K562 (cell line): ENCODE data around the gene AGPAT1. TPM values are rescaled to one million over a fixed set of nuclear protein-coding genes. Genes with fewer than 3 reads are reported as not detected.
A peak's percentile ranks its signal among the peaks of the same experiment; 100 is the strongest.

ENCODE experiments used
- ATF6 ChIP-seq: sonication (generic); formaldehyde crosslinking; IDR thresholded peaks from 2 replicates; pipeline ENCODE4 v1.4.0; 2020; ENCODE audit warnings: mild to moderate bottlenecking, missing genetic modification reagents
- CREB1 ChIP-seq, 2 experiments: sonication (generic) in 1 of 2; formaldehyde crosslinking in 1 of 2; IDR thresholded peaks; 2 replicates each; pipeline versions ENCODE4 v1.6.1 to v1.8.0; 2012 to 2022; ENCODE audit warnings: inconsistent platforms in 1 of 2, mild to moderate bottlenecking in 1 of 2, missing genetic modification reagents in 1 of 2, moderate library complexity in 1 of 2
- CTBP1 ChIP-seq: fragments of 450-650 bp; IDR thresholded peaks from 2 replicates; pipeline ENCODE4 v1.6.1; 2016; ENCODE audit warnings: borderline replicate concordance
- DEAF1 ChIP-seq: fragments of 450-650 bp; formaldehyde crosslinking; IDR thresholded peaks from 2 replicates; pipeline ENCODE4 v1.4.0; 2020; ENCODE audit warnings: mild to moderate bottlenecking, moderate library complexity
- EP300 ChIP-seq: IDR thresholded peaks from 2 replicates; pipeline ENCODE4 v1.6.1; 2012; ENCODE audit warnings: low read length, improper control_type of control experiment
- ETV5 ChIP-seq: sonication (generic); formaldehyde crosslinking; IDR thresholded peaks from 2 replicates; pipeline ENCODE4 v1.4.0; 2020; ENCODE audit warnings: low read depth, mild to moderate bottlenecking, missing genetic modification reagents
- GABPA ChIP-seq: fragments of 200-800 bp; sonication (Bioruptor generic); conservative IDR thresholded peaks from 2 replicates; pipeline ENCODE4 v1.6.1; 2016; ENCODE audit warnings: low read depth, missing genetic modification characterization, missing compliant biosample characterization
- HDGF ChIP-seq: fragments of 450-650 bp; IDR thresholded peaks from 2 replicates; pipeline ENCODE4 v1.6.1; 2016
- MXD1 ChIP-seq: fragments of 250-450 bp; sonication (Bioruptor Pico); IDR thresholded peaks from 2 replicates; pipeline ENCODE4 v1.8.0; 2021; ENCODE audit warnings: borderline replicate concordance, mild to moderate bottlenecking, moderate library complexity; ENCODE audit not compliant: poor library complexity, severe bottlenecking
- NR3C1 ChIP-seq: sonication (generic); formaldehyde crosslinking; IDR thresholded peaks from 2 replicates; pipeline ENCODE4 v1.8.1; 2022; ENCODE audit warnings: missing genetic modification reagents
- RBM34 ChIP-seq: fragments of 200-400 bp; formaldehyde crosslinking; IDR thresholded peaks from 2 replicates; pipeline ENCODE4 v1.6.1; 2018; ENCODE audit warnings: low read length, borderline replicate concordance; ENCODE audit not compliant: insufficient read depth
- SPI1 ChIP-seq: IDR thresholded peaks from 2 replicates; pipeline ENCODE4 v1.6.1; 2011; ENCODE audit warnings: low read depth, low read length, control low read depth, borderline replicate concordance
- TAL1 ChIP-seq: fragments of 450-650 bp; IDR thresholded peaks from 2 replicates; pipeline ENCODE4 v1.6.1; 2016; ENCODE audit warnings: mild to moderate bottlenecking
- ZNF407 ChIP-seq: fragments of 450-650 bp; IDR thresholded peaks from 2 replicates; pipeline ENCODE4 v1.6.1; 2016; ENCODE audit warnings: low read depth
- polyA plus RNA-seq, 8 experiments: library from polyadenylated mRNA; depleted of rRNA in 4 of 8; stranded (reverse) in 5 of 8; unstranded in 3 of 8; fragments of >200 nt; fragmentation: Nextera tagmentation in 2 of 8; fragmentation: Illumina TruSeq in 1 of 8; extraction: Ambion mirVana in 2 of 8; extraction: Trizol in 1 of 8; gene quantifications; 2 replicates each; pipeline versions ENCODE4 v1.2.1 to v1.2.3, GENCODE V29; 2011 to 2014; ENCODE audit warnings: inconsistent platforms in 1 of 8, missing spikeins in 1 of 8
- total RNA-seq, 7 experiments: library from RNA; depleted of rRNA in 6 of 7; stranded (reverse); fragments of >200 nt in 6 of 7; fragmentation: Illumina TruSeq in 2 of 7; extraction: Trizol in 2 of 7; gene quantifications; 2 replicates each; pipeline versions ENCODE4 v1.2.1 to v1.2.3, GENCODE V29; 2011 to 2021; ENCODE audit warnings: low replicate concordance in 1 of 7

Gene AGPAT1
- total and polyA plus RNA-seq, 9 of the 15 experiments (the other 6 are each of a cell fraction or from before 2014, with no cell fraction given): 37.9 to 176 (median 69.4) TPM

GRCh38 chr6:32153564-32154513 is 22.0 kb downstream of the AGPAT1 start, which contains the start of gene PPT2 (continued):
- TF ChIP-seq DEAF1 (CRISPR knock-in tag) (no peak), ATF6 (CRISPR knock-in tag) (no peak), CTBP1 (no peak), ETV5 (peak; percentile 72; the same call in 1 of the 2 replicates), TAL1 (0 out of 2 replicates have a peak, but pooled peaks have one; percentile 2), CREB1 (IDR thresholded peaks at IDR 0.05) (peak; percentile 99), CREB1 (CRISPR knock-in tag; IDR thresholded peaks at IDR 0.05) (peak; percentile 99), HDGF (no peak), RBM34 (no peak), NR3C1 (CRISPR knock-in tag) (no peak), ZNF407 (no peak), EP300 (peak; percentile 34; the same call in 1 of the 2 replicates), SPI1 (peak; percentile 29; the same call in 1 of the 2 replicates), GABPA (tag) (peak; percentile 94), MXD1 (CRISPR knock-in tag) (no peak)
